Fibroblast of peridontal ligament (primary cell): ENCODE measurements around the gene TACR2.
A peak's percentile ranks its signal among the peaks of the same experiment; 100 is the strongest.
"Not testable (repeated sequence)": the region's sequence is repeated elsewhere in the genome, so short reads cannot be mapped to it uniquely, and the experiment has no call there.

Source experiments
- DNase-seq: peaks from one replicate; pipeline ENCODE4 v3.0.0-alpha.2; 2010; ENCODE audit errors: extremely low read depth

The TACR2 gene

GRCh38 chr10:69450395-69450794 is 33.7 kb upstream of the TACR2 start:
- DNase-seq: not testable (repeated sequence)

- no peak for DNase-seq
Observed at GRCh38 chr10:69449841-69450240, 33.1 kb upstream of the TACR2 start.

GRCh38 chr10:69446650-69447151 is 30.0 kb upstream of the TACR2 start:
- peak; percentile 42 for DNase-seq

- DNase-seq: no peak
Observed at GRCh38 chr10:69446229-69446628, 29.5 kb upstream of the TACR2 start.

GRCh38 chr10:69445041-69445440 is 28.3 kb upstream of the TACR2 start:
- no peak for DNase-seq

- no peak for DNase-seq
Observed at GRCh38 chr10:69443354-69443753, 26.6 kb upstream of the TACR2 start.

GRCh38 chr10:69439813-69440506 is 23.2 kb upstream of the TACR2 start:
- no peak for DNase-seq

GRCh38 chr10:69439350-69439739 is 22.6 kb upstream of the TACR2 start:
- no peak for DNase-seq

GRCh38 chr10:69438536-69439349 is 22.0 kb upstream of the TACR2 start:
- DNase-seq: no peak

- DNase-seq: no peak
Observed at GRCh38 chr10:69437321-69438259, 20.9 kb upstream of the TACR2 start.

- DNase-seq: no peak
Observed at GRCh38 chr10:69435966-69436520, 19.3 kb upstream of the TACR2 start.

GRCh38 chr10:69434926-69435325 is 18.2 kb upstream of the TACR2 start:
- DNase-seq: no peak

- no peak for DNase-seq
Observed at GRCh38 chr10:69434169-69434568, 17.5 kb upstream of the TACR2 start.

GRCh38 chr10:69428165-69428564 is 11.4 kb upstream of the TACR2 start:
- DNase-seq: no peak

- no peak for DNase-seq
Observed at GRCh38 chr10:69426376-69426727, 9.6 kb upstream of the TACR2 start.

GRCh38 chr10:69425511-69426298 is 9.0 kb upstream of the TACR2 start:
- DNase-seq: no peak

- DNase-seq: no peak
Observed at GRCh38 chr10:69425041-69425440, 8.3 kb upstream of the TACR2 start.

GRCh38 chr10:69422676-69423075 is 6.0 kb upstream of the TACR2 start:
- no peak for DNase-seq

- no peak for DNase-seq
Observed at GRCh38 chr10:69421611-69422308, 5.0 kb upstream of the TACR2 start.

GRCh38 chr10:69419744-69420126 is 3.0 kb upstream of the TACR2 start:
- no peak for DNase-seq
